B cell (primary cell): ENCODE data around the gene TEDDM1. TPM values are rescaled to one million over a fixed set of nuclear protein-coding genes. Genes with fewer than 3 reads are reported as not detected.

Experiments used
- ATAC-seq: fragments of 200-7000 bp; cut with Tn5 transposase; one replicate; pipeline ENCODE4 v1.10.0; 2021; ENCODE audit warnings: low read depth, mild to moderate bottlenecking, moderate number of reproducible peaks, moderate library complexity
- CTCF ChIA-PET: fragments of 350-600 bp; sonication (Branson Sonifier 250); formaldehyde crosslinking; loops from one replicate; lab custom pipeline; 2021; ENCODE audit warnings: antibody characterized with exemption, inconsistent platforms; lab: Charles Lee
- POLR2A ChIA-PET: fragments of 350-600 bp; sonication (Branson Sonifier 250); formaldehyde crosslinking; loops from one replicate; lab custom pipeline; 2021; ENCODE audit warnings: antibody characterized with exemption; lab: Charles Lee
- DNase-seq: peaks from one replicate; pipeline ENCODE4 v3.0.0; 2013
- H2AFZ ChIP-seq: 2 replicates; pipeline ENCODE4 v1.6.1; 2012; ENCODE audit warnings: mild to moderate bottlenecking, low read depth, low read length; ENCODE audit not compliant: insufficient read depth, poor library complexity, severe bottlenecking
- H3K27ac ChIP-seq, 2 donors: 1 replicate in 1 of 2; 2 replicates in 1 of 2; pipeline ENCODE4 v1.5.1; 2012 to 2013; ENCODE audit warnings: low read length in 2 of 2, mild to moderate bottlenecking in 2 of 2, moderate library complexity in 1 of 2
- H3K27me3 ChIP-seq, 4 experiments: fragments of 200-600 bp in 1 of 4; sonication (generic) in 1 of 4; replicated peaks in 1 of 4; 1 replicate in 2 of 4; 2 replicates in 2 of 4; pipeline versions ENCODE4 v1.6.1 to v1.7.0; 2013 to 2016; ENCODE audit warnings: low read length in 3 of 4, mild to moderate bottlenecking in 2 of 4, mixed read lengths in 1 of 4, moderate library complexity in 1 of 4; ENCODE audit not compliant: insufficient read depth in 4 of 4, control insufficient read depth in 3 of 4; ENCODE audit errors: control extremely low read depth in 1 of 4
- H3K36me3 ChIP-seq, 2 experiments: replicated peaks in 1 of 2; 1 replicate in 1 of 2; 2 replicates in 1 of 2; pipeline versions ENCODE4 v1.6.1 to v1.7.1; 2013; ENCODE audit warnings: low read length in 1 of 2; ENCODE audit not compliant: insufficient read depth in 2 of 2, control insufficient read depth in 1 of 2; ENCODE audit errors: control extremely low read depth in 1 of 2, extremely low read depth in 1 of 2
- H3K4me1 ChIP-seq, 2 donors: fragments of 200-600 bp in 1 of 2; sonication (generic) in 1 of 2; 1 replicate in 1 of 2; 2 replicates in 1 of 2; pipeline versions ENCODE4 v1.5.1 to v1.6.1; 2013 to 2017; ENCODE audit warnings: low read length in 2 of 2; ENCODE audit not compliant: control insufficient read depth in 2 of 2, insufficient read depth in 2 of 2
- H3K4me2 ChIP-seq: replicated peaks from 2 replicates; pipeline ENCODE3; 2012; ENCODE audit warnings: mild to moderate bottlenecking, low read depth, low read length; ENCODE audit not compliant: poor library complexity, severe bottlenecking
- H3K4me3 ChIP-seq, 5 experiments: fragments of 200-600 bp in 1 of 5; sonication (generic) in 1 of 5; 1 replicate in 3 of 5; 2 replicates in 2 of 5; pipeline versions ENCODE4 v1.5.1 to v1.7.0; 2011 to 2016; ENCODE audit warnings: low read length in 4 of 5, mild to moderate bottlenecking in 4 of 5, low read depth in 2 of 5, control low read depth in 1 of 5, moderate library complexity in 1 of 5; ENCODE audit not compliant: insufficient read depth in 1 of 5; ENCODE audit errors: control extremely low read depth in 1 of 5, extremely low read depth in 1 of 5
- H3K79me2 ChIP-seq: fragments of 200-600 bp; sonication (generic); one replicate; pipeline ENCODE4 v1.6.0; 2016; ENCODE audit warnings: low read length; ENCODE audit not compliant: control insufficient read depth, insufficient read depth
- H3K9ac ChIP-seq: fragments of 200-600 bp; sonication (generic); 2 replicates; pipeline ENCODE4 v1.6.1; 2017; ENCODE audit warnings: mild to moderate bottlenecking, low read length, moderate library complexity
- H3K9me3 ChIP-seq, 3 donors: one replicate each; pipeline versions ENCODE4 v1.6.1 to v1.7.1; 2013; ENCODE audit warnings: low read length in 2 of 3; ENCODE audit not compliant: control insufficient read depth in 2 of 3, insufficient read depth in 1 of 3; ENCODE audit errors: control extremely low read depth in 1 of 3
- H4K20me1 ChIP-seq: 2 replicates; pipeline ENCODE4 v1.6.0; 2012; ENCODE audit warnings: mild to moderate bottlenecking, low read length; ENCODE audit not compliant: insufficient read depth, control insufficient read depth, poor library complexity, severe bottlenecking
- H3K27ac Mint-ChIP-seq: one replicate; pipeline ENCODE4 v1.8.0; 2021; ENCODE audit warnings: mixed read lengths
- H3K27me3 Mint-ChIP-seq: one replicate; pipeline ENCODE4 v1.8.0; 2021; ENCODE audit warnings: mixed read lengths
- H3K4me1 Mint-ChIP-seq: one replicate; pipeline ENCODE4 v1.8.0; 2021; ENCODE audit warnings: mixed read lengths
- H3K4me3 Mint-ChIP-seq: one replicate; pipeline ENCODE4 v1.8.0; 2021; ENCODE audit warnings: mixed read lengths
- H3K9me3 Mint-ChIP-seq: one replicate; pipeline ENCODE4 v1.8.0; 2022; ENCODE audit warnings: mixed read lengths; ENCODE audit not compliant: insufficient read depth
- EZH2 ChIP-seq: IDR thresholded peaks from 2 replicates; pipeline ENCODE4 v1.6.1; 2012; ENCODE audit warnings: borderline replicate concordance, low read depth, mild to moderate bottlenecking, moderate library complexity, low read length; ENCODE audit not compliant: insufficient read depth, poor library complexity, severe bottlenecking
- WGBS: methylation state at CpG from one replicate; pipeline ENCODE4 v1.1.5; 2013; ENCODE audit warnings: missing lambda C conversion rate; ENCODE audit not compliant: insufficient coverage; 5-methylcytosine and 5-hydroxymethylcytosine counted together
- intact Hi-C: fragments of 100-400 bp; cut with micrococcal nuclease; formaldehyde crosslinking; loops from one replicate; pipeline ENCODE4 v1.10.0; 2022
- polyA plus RNA-seq: library from polyadenylated mRNA; depleted of rRNA; stranded (reverse); fragments of >200 nt; gene quantifications from 2 replicates; pipeline ENCODE4 v1.2.3, GENCODE V29; 2012
- total RNA-seq, 2 donors: library from RNA; stranded (reverse); fragments of 120-200 nt in 1 of 2; gene quantifications; 1 replicate in 1 of 2; 2 replicates in 1 of 2; pipeline versions ENCODE4 v1.2.3 to v1.2.4, GENCODE V29; 2013 to 2022
- TF ChIP-seq, protein P1 (sequence below): fragments of 200-600 bp; IDR thresholded peaks from one replicate; pipeline ENCODE4 v1.8.0; 2022; ENCODE audit warnings: antibody characterized with exemption, mild to moderate bottlenecking

The TEDDM1 gene
- total and polyA plus RNA-seq, 2 donors (not counting 1 experiment from before 2014, with no cell fraction given): not detected

GRCh38 chr1:182442333-182442732 is 41.9 kb upstream of the TEDDM1 start:
- Mint-ChIP-seq H3K27me3 (peaks cover 5% of the 10 kb centered on the region), H3K4me1 (peaks cover 2% of the 10 kb centered on the region), H3K9me3 (peaks cover 6% of the 10 kb centered on the region), H3K27ac (no peak overlapping the region), H3K4me3 (no peak overlapping the region)
- H3K4me1 ChIP-seq: peaks cover 0 to 3% of the 10 kb centered on the region in 2 donors
- H3K4me3 ChIP-seq: no peak overlapping the region
- no peaks in the 10 kb centered on the region for H3K79me2 ChIP-seq
- CTCF ChIA-PET: interaction anchor here (2.0 to 4.6 kb wide), 2 partner anchors 152 to 342 kb away, joined by 9 to 43 read pairs; no protein-coding TSS in a partner anchor
- no peak overlapping the region for H2AFZ ChIP-seq
- POLR2A ChIA-PET: no interaction called here
- intact Hi-C loops: no loop called here
- H3K9me3 ChIP-seq: peaks cover 0 to 4% (median 3%) of the 10 kb centered on the region in 3 donors
- H3K4me2 ChIP-seq: no peak overlapping the region
- H3K27ac ChIP-seq: no peak overlapping the region
- no peak for ATAC-seq
- no peaks in the 10 kb centered on the region for H3K36me3 ChIP-seq
- H3K27me3 ChIP-seq: peaks cover 0 to 3% (median 0%) of the 10 kb centered on the region in 4 experiments
- DNase-seq: no peak
- WGBS: 100% methylated on average over 1 of the region's 1 CpG
- TF ChIP-seq, protein P1, sequence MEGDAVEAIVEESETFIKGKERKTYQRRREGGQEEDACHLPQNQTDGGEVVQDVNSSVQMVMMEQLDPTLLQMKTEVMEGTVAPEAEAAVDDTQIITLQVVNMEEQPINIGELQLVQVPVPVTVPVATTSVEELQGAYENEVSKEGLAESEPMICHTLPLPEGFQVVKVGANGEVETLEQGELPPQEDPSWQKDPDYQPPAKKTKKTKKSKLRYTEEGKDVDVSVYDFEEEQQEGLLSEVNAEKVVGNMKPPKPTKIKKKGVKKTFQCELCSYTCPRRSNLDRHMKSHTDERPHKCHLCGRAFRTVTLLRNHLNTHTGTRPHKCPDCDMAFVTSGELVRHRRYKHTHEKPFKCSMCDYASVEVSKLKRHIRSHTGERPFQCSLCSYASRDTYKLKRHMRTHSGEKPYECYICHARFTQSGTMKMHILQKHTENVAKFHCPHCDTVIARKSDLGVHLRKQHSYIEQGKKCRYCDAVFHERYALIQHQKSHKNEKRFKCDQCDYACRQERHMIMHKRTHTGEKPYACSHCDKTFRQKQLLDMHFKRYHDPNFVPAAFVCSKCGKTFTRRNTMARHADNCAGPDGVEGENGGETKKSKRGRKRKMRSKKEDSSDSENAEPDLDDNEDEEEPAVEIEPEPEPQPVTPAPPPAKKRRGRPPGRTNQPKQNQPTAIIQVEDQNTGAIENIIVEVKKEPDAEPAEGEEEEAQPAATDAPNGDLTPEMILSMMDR: no peak
- TF ChIP-seq EZH2: no peak
- no peak overlapping the region for H3K9ac ChIP-seq
- H4K20me1 ChIP-seq: no peaks in the 10 kb centered on the region

DNA sequence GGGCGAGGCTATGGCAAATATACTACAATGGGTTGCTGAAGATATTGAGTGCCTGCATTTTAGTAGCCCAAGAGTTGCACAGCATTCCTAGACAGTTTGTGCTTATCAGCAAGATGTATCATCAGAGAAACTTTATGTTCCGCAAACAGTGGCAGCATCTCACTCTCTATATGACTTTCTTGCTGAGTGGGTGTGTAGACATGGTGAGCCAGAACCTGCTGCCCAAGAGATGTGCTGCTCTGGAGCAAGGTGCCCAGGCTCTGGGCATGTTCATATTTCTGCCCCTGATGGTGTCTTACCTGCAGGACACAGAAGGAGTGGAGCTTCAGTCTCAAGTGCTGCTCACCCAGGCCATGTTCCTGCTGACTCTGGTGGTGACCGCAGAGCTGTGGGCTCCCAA is 41.3 kb upstream of the TEDDM1 start:
- intact Hi-C loops: no loop called here
- Histone ChIP-seq H3K4me2 (no peak overlapping the region), H3K27ac (no peak overlapping the region), H3K27me3 (peaks cover 0 to 3% (median 0%) of the 10 kb centered on the region in 4 experiments), H4K20me1 (no peaks in the 10 kb centered on the region), H3K36me3 (no peaks in the 10 kb centered on the region), H3K4me3 (no peak overlapping the region), H3K79me2 (no peaks in the 10 kb centered on the region), H3K9me3 (peaks cover 0 to 4% (median 3%) of the 10 kb centered on the region in 3 donors), H3K9ac (no peak overlapping the region), H2AFZ (no peak overlapping the region), H3K4me1 (peaks cover 0 to 3% of the 10 kb centered on the region in 2 donors)
- Mint-ChIP-seq H3K27me3 (peaks cover 6% of the 10 kb centered on the region), H3K4me1 (peaks cover 2% of the 10 kb centered on the region), H3K9me3 (peaks cover 6% of the 10 kb centered on the region), H3K27ac (no peak overlapping the region), H3K4me3 (no peak overlapping the region)
- POLR2A ChIA-PET: no interaction called here
- no peak for DNase-seq
- no peak for TF ChIP-seq EZH2
- TF ChIP-seq, protein P1: no peak
- CTCF ChIA-PET: interaction anchor here (4.6 kb wide), 1 partner anchor 343 kb away, joined by 43 read pairs; no protein-coding TSS in a partner anchor
- ATAC-seq: no peak
- WGBS: 100% methylated on average over 2 of the region's 3 CpGs
